Measurements from ENCODE around the gene GOLGA1. TPM values are rescaled to one million over a fixed set of nuclear protein-coding genes. Genes with fewer than 3 reads are reported as not detected.
"Not testable (repeated sequence)": the region's sequence is repeated elsewhere in the genome, so short reads cannot be mapped to it uniquely, and the experiment has no call there.

The GOLGA1 gene
- total RNA-seq, 4 donors from 2014 or later: 23.5 to 44.4 (median 28.4) TPM

- peaks cover 0 to 26% (median 0%) of the 10 kb centered on the region in 3 donors for H3K36me3 ChIP-seq
- H3K27ac ChIP-seq: no peak overlapping the region
- TF ChIP-seq CTCF (IDR thresholded peaks at IDR 0.05): no peak
- no peak for TF ChIP-seq POLR2A (IDR thresholded peaks at IDR 0.05)
- TF ChIP-seq EP300 (IDR thresholded peaks at IDR 0.05): no peak
- H3K4me1 ChIP-seq: no peaks in the 10 kb centered on the region
- H3K4me3 ChIP-seq: no peak overlapping the region
- no peaks in the 10 kb centered on the region for H3K27me3 ChIP-seq
- H3K9me3 ChIP-seq: no peaks in the 10 kb centered on the region
- DNase-seq (ENCODE audit: low spot score in 2 of 2): no peak
- 75 to 76% methylated on average over 2 of the region's 2 CpGs for WGBS, 2 donors
Observed at GRCh38 chr9:124964604-124965003, 23.7 kb upstream of the GOLGA1 start.

GRCh38 chr9:124964056-124964455 lies 23.2 kb upstream of the GOLGA1 start:
- no peaks in the 10 kb centered on the region for H3K9me3 ChIP-seq
- WGBS, 2 donors: 78% methylated on average over 2 of the region's 2 CpGs
- no peaks in the 10 kb centered on the region for H3K4me1 ChIP-seq
- no peak for DNase-seq (ENCODE audit: low spot score in 2 of 2)
- H3K27me3 ChIP-seq: no peaks in the 10 kb centered on the region
- no peak overlapping the region for H3K27ac ChIP-seq
- no peak for TF ChIP-seq EP300 (IDR thresholded peaks at IDR 0.05)
- no peak for TF ChIP-seq POLR2A (IDR thresholded peaks at IDR 0.05)
- no peak for TF ChIP-seq CTCF (IDR thresholded peaks at IDR 0.05)
- peaks cover 0 to 24% (median 0%) of the 10 kb centered on the region in 3 donors for H3K36me3 ChIP-seq
- no peak overlapping the region for H3K4me3 ChIP-seq

- WGBS, 2 donors: 82 to 93% methylated on average over 2 of the region's 2 CpGs
- H3K4me3 ChIP-seq: no peak overlapping the region
- no peaks in the 10 kb centered on the region for H3K9me3 ChIP-seq
- peaks cover 0 to 12% (median 0%) of the 10 kb centered on the region in 3 donors for H3K36me3 ChIP-seq
- TF ChIP-seq POLR2A (IDR thresholded peaks at IDR 0.05) (no peak), EP300 (IDR thresholded peaks at IDR 0.05) (no peak)
- no peak overlapping the region for H3K27ac ChIP-seq
- no peak for DNase-seq (ENCODE audit: low spot score in 2 of 2)
- H3K27me3 ChIP-seq: no peaks in the 10 kb centered on the region
- no peaks in the 10 kb centered on the region for H3K4me1 ChIP-seq
Observed at GRCh38 chr9:124960409-124960752, 19.5 kb upstream of the GOLGA1 start.

- H3K27ac ChIP-seq; H3K4me3 ChIP-seq; H3K4me1 ChIP-seq; H3K36me3 ChIP-seq; DNase-seq (ENCODE audit: low spot score in 2 of 2); H3K9me3 ChIP-seq; H3K27me3 ChIP-seq: not testable (repeated sequence)
- 91 to 96% methylated on average over 9 of the region's 9 CpGs for WGBS, 2 donors
Observed at GRCh38 chr9:124959671-124960408, 19.0 kb upstream of the GOLGA1 start.

- no peaks in the 10 kb centered on the region for H3K9me3 ChIP-seq
- no peak overlapping the region for H3K4me3 ChIP-seq
- H3K4me1 ChIP-seq: no peaks in the 10 kb centered on the region
- TF ChIP-seq POLR2A (IDR thresholded peaks at IDR 0.05) (no peak), EP300 (IDR thresholded peaks at IDR 0.05) (no peak), CTCF (IDR thresholded peaks at IDR 0.05) (no peak)
- no peaks in the 10 kb centered on the region for H3K27me3 ChIP-seq
- no peak overlapping the region for H3K27ac ChIP-seq
- DNase-seq (ENCODE audit: low spot score in 2 of 2): no peak
- 79 to 80% methylated on average over 1 of the region's 1 CpG for WGBS, 2 donors
- no peaks in the 10 kb centered on the region for H3K36me3 ChIP-seq
Observed at GRCh38 chr9:124954255-124954654, 13.4 kb upstream of the GOLGA1 start.

- no peak for DNase-seq (ENCODE audit: low spot score in 2 of 2)
- no peak for TF ChIP-seq EP300 (IDR thresholded peaks at IDR 0.05)
- no peak for TF ChIP-seq POLR2A (IDR thresholded peaks at IDR 0.05)
- TF ChIP-seq CTCF (IDR thresholded peaks at IDR 0.05): no peak
- no peaks in the 10 kb centered on the region for H3K27me3 ChIP-seq
- no peaks in the 10 kb centered on the region for H3K36me3 ChIP-seq
- 81 to 86% methylated on average over 3 of the region's 3 CpGs for WGBS, 2 donors
- no peaks in the 10 kb centered on the region for H3K9me3 ChIP-seq
- no peak overlapping the region for H3K27ac ChIP-seq
- H3K4me1 ChIP-seq: no peaks in the 10 kb centered on the region
- no peak overlapping the region for H3K4me3 ChIP-seq
Observed at GRCh38 chr9:124950050-124950718, 9.3 kb upstream of the GOLGA1 start.
